NCI-H2171 treated with DMSO at 0.1 percent for 48 hours (cell line): ENCODE results near the gene FREY1.

ENCODE experiments used
- DNase-seq: peaks from one replicate; lab custom pipeline; 2025; lab: John Stamatoyannopoulos, UW

Gene FREY1

DNA sequence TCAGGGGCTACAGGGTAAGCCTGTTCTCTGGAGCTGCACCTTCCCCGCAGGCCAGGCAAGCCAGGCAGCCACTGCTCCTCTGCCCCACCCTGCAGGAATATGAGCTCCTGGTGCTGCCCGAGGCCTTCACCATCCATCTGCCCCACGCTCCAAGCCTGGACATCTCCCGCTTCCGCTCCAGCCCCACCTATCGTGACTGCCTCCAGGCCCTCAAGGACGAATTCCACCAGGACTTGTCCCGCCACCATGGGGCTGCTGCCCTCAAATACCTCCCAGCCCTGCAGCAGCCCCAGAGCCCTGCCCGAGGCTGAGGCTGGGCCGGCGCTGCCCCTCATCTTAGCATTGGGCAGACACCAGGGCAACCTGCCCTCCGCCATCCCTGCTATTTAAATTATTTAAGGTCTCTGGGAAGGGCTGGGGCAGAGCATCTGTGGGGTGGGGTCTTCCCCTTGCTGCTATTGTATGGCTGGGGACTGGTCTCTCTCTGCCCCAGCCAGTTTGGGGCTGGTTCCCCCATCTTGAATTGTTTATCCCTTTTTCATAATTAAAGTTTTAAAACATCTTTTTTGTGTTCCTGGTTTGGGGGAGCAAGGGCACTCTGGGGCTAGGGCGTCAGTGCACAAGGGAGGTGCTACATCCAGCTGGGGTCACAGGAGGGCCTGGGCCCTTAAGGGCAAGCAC is 21.6 kb upstream of the FREY1 start:
- DNase-seq, result no peak

GRCh38 chr11:45927684-45928413 is 20.8 kb upstream of the FREY1 start:
- no peak for DNase-seq

GRCh38 chr11:45927332-45927683 is 20.2 kb upstream of the FREY1 start:
- DNase-seq, result no peak

DNA sequence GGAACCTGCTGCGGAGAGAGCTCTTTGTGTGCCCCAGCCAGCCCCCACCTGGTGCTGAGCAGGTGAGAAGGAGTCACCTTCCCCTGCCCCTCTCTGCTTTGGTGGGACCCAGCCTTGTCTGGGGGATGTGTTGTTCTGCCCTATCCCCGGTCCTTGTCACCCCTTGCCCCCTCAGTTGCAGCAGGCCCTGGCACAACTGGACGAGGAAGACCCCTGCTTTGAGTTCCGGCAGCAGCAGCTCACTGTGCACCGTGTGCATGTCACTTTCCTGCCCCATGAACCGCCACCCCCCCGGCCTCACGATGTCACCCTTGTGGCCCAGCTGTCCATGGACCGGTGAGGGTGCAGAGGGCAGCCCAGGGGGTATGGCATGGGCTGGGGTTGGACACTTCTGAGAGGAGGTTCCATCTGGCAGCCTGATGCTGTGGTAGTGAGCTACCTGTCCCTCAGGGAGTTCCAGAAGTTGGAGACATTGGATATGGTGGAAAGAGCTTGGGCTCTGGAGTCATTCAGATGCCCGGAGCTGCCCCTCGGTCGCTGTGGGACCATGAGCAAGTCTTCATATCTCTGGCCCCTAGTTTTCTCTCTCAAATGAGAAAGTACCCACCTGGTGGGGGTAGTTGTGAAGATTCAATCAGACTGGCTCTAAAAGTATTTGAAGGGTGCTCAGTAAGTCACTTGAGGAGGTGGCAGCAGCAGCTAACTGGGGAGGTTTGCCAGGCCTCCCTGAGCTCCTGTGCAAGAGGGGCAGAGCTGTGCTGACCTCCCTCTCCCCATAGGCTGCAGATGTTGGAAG is 19.7 kb upstream of the FREY1 start:
- DNase-seq, result no peak

- no peak for DNase-seq
These were observed 18.9 kb upstream of the FREY1 start for GRCh38 chr11:45926001-45926401.

DNA sequence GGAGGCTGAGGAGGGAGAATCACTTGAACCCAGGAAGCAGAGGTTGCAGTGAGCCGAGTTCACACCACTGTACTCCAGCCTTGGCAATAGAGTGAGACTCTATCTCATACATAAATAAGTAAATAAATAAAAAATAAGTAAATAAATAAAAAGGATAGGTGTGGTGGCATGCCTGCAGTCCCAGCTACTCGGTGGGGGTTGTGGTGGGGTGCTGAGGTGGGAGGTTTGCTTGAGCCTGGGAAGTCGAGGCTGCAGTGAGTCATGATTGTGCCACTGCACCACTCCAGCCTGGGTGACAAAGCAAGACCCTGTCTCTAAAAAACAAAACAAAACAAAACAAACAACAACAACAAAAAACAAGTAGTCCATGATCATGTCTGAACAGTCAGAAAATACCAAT is 18.5 kb upstream of the FREY1 start:
- no peak for DNase-seq

DNA sequence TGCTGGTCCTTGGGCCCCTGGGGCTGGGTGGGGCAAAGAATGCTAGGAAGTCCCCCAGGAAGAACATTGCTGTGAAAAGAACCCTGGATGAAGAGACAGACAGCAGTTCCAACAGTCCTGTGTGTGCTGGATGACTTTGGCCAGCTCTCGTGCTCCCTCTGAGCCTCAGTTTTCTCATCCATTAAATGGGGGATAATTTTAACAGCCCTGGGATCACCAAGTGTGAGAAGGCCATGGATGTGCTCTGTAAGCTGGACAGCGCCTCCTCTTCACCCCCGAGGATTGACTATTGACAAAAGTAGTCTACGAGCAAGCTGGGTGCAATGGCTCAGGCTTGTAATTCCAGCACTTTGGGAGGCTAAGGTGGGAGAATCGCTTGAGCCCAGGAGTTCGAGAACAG is 17.9 kb upstream of the FREY1 start:
- no peak for DNase-seq

- DNase-seq, result no peak
These were observed 17.2 kb upstream of the FREY1 start for GRCh38 chr11:45924036-45924915.

DNA sequence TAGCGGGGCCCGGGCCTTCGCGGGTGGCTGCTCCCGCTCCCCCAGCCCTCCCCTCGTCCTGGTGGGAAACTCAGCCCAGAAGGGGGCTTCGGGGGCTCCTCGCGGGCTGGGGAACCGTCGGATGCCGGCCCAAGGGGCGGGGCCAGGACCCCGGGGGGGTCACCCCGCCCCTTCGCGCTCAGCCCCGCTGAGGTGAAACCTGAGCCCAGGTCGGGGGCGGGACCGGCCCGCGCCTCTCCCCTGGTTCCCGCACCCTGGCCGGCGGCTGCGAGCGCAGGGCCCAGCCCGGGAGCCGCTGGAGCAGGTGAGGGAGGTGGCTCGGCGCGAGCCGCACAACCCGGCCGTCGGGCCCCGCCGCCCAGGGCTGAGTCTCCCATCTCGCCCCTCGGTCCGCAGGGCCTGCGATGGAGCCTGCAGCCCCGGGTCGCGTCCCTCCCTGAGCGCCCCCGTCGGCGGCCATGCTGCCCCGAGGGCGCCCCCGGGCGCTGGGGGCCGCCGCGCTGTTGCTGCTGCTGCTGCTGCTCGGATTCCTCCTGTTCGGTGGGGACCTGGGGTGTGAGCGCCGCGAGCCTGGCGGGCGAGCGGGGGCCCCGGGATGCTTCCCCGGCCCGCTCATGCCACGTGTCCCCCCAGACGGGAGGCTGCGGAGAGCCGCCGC is 15.5 kb upstream of the FREY1 start, which contains the start of gene LARGE2:
Gene LARGE2, plus strand, starts transcription at position 232 of the 658 bp plus-strand sequence. Its CDS starts 227 bp downstream, at position 459.
- DNase-seq, result peak; percentile 64

DNA sequence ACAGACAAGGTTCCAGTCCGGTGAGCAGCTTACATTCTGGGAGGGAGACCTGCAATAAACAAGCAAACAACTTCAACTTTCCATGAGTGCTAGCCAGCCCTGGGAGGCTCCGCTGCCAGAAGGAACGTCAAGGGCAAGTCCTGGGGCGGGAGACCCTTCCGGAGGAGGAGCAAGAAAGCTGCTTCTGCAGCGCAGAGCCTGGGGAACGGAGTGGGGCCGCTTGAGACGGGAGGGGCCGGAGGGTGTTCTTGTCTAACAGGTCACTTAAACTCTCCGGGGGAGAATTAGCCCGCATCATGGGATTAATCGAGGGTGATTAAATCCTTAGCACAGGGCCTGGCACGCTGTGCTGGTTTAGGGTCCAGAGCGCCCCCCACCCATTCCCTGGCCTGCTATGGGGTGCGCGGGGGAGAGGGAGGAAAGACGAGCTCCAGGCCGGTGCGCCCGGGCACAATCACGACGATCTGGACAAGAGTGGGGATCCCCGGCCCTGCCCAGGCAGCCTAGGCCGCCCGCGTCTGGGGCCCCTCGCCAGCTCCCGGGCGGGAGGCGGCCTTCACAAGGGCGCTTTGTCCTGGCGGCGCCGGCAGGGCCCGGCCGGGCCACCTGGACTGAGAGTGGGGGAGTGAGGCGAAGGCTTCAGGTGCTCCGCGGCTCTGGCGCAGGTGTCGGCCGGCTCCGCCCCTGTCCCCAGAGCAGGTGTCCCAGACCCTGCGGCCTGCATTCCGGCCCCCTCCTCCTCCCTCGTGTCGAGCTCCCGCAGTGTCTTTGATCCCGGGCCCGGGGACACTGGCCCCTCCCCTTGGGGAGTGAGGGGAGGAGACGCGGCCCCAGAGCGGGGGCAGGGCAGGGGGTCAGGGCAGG is 14.7 kb upstream of the FREY1 start:
- DNase-seq, result peak; percentile 64

DNA sequence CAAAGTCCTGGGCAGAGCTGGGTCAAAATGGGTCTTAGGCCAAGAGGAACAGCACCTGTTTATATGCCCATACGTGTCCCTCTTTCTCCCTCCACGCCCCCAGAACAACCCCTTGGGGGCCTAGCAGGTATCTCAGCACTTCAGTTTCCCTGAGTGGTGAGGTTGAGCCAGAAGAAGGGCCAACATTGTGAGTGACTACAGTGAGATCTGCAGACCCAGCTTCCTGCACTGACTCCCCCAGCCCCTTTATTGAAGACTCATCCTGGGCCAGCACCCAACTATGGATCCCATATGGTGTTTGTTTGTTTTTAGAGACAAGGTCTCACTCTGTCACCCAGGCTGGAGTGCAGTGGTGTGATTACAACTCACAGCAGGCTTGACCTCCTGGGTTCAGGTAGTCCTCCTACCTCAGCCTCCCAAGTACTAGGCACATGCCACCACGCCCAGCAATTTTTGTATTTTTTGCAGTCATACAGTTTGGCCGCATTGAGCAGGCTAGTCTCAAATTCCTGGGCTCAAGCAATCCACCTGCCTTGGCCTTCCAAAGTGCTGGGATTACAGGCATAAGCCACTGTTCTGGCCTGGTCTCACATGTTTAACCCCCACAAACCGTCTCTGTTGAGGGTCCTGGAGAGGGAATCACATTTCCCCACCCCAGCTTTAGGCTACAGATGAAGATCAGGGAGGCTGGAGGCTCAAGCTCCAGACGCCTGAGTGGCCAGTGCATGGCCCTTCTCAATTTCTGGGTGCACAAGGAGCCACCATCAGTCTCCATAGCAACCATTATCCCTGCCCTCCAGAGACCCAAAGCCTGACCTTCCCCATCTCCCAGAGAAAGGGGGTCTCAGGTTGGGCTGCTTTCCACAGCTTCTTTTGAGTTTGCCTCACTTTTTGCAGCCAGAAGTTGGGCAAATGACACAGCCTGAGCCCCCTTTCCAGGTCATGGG is 13.7 kb upstream of the FREY1 start:
- DNase-seq, result no peak

- DNase-seq, result no peak
These were observed 12.9 kb upstream of the FREY1 start for GRCh38 chr11:45919806-45920530.

DNA sequence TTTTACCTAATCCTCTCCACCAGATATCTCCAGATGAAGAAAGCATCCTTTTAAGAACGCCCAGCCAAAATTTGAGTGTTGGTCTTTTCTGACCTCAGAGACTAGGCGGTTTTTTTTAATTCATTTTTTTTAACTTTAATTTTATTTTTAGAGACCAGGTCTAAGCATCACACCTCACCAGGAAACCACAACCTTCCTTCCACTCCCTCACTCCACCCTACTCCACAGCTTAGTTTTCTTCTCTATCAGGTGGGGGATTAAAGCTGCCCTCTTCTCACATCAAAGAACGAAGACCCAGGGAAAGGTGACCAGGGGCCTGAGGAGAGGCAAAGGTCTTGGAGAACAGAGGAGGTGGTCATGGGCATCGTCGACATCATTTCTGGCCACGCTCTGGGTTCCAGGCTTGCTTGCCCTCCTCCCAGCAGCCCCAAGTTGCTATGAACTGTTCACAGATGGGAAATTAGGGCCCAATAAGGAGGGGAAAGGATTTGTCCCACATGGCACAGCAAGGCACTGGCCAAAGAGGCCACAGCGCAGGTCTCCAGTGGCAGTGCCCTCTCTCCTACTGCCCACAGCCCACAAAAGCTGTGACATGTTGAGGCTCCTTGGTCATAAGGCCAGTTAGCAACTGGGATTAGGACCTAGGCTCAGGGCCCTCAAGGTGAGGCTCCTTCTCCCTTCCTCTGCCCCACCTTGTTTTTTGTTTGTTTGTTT is 12.0 kb upstream of the FREY1 start:
- no peak for DNase-seq

- DNase-seq, result peak; percentile 77
These were observed 11.4 kb upstream of the FREY1 start for GRCh38 chr11:45918331-45918941.

DNA sequence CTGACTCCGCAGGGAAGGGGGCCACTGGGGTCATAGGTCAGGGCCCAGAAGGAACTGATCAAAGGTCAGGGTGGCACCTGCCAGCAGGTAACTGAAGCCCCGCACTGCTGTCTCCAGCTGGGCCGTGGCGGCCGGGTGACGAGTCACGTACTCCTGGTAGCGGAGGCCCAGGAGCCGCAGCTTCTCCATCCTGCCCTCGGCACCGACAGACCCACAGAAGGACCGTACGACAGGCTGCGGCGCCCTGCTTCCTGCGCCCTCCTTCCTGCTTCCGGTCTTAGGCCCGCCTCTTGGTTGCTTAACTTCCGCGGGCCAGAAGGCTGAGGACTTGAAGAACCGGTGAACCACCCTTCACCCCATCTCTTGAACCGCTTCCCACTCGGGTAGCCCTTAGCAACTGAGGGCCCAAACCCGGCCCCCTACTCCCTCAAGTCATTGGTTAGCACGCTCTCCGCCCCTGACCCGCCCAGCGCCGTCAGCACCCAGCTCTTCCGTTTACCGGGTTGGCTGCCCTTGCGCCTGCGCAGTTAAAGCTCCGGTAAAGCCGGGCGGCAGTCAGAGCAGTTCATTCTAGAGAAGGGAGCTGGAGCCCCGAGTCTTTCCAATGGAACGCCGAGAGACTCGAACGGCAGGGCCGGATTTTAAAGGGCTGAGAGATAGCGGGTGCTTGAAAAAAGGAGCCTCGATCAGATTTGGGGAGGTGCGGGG is 10.7 kb upstream of the FREY1 start, which contains the start of gene PEX16:
Gene PEX16, minus strand, starts transcription at position 255 of the 708 bp plus-strand sequence. Its CDS starts 66 bp downstream, at position 189.
- DNase-seq, result peak; percentile 98

DNA sequence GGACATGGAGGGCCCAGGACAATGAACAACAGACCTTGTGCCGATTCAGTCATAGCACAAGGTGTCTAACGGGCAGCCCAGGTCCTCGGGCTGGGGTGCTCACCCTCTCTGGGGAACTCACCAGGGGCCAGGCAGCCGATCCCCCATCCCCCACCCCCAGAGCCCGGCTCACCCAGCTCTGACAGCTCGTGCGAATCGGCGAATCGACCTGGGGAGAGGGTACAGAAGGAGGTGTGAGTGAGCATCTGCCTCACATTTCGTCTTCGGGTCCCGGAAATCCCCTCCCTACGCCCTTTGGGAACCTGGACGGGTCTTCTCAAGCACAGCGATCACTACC is 10.2 kb upstream of the FREY1 start:
- DNase-seq, result no peak

DNA sequence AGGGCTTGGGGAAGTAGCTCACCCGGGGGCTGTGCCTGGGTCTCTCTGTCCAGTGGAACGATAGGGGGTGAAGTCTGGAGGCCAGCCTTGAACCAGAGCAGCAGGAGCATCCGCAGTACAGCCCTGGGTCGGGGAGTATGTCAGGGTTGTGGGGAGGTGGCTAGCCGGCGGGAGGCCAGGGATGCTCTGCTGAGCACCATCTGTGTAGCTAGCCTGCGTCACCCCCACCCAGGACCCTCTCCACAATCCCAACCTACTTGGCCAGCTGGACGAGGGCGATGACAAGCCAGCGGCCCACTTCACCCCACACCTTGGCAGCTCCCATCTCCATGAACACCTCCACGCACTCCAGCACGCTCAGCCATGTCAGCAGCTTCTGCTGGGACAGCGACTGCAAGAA is 8.4 kb upstream of the FREY1 start:
- no peak for DNase-seq
